Measurements from ENCODE around the gene MPST.

Gene MPST

DNA sequence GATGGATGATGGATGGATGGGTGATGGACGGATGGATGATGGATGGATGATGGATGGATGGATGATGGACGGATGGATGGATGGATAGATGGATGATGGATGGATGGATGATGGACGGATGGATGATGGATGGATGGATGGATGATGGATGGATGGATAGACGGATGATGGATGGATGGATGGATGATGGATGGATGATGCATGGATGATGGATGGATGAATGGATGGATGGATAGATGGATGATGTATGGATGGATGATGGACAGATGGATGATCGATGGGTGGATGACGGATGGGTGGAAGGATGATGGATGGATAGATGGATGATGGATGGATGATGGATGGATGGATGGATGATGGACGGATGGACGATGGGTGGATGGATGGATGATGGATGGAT lies 53.1 kb downstream of the MPST start:
- POLR2A ChIA-PET = no interaction called here
- CTCF ChIA-PET = no interaction called here
- H3K4me3 ChIP-seq (ENCODE audit: low read depth, low read length) = no peak overlapping the region
- TF ChIP-seq, protein P1, sequence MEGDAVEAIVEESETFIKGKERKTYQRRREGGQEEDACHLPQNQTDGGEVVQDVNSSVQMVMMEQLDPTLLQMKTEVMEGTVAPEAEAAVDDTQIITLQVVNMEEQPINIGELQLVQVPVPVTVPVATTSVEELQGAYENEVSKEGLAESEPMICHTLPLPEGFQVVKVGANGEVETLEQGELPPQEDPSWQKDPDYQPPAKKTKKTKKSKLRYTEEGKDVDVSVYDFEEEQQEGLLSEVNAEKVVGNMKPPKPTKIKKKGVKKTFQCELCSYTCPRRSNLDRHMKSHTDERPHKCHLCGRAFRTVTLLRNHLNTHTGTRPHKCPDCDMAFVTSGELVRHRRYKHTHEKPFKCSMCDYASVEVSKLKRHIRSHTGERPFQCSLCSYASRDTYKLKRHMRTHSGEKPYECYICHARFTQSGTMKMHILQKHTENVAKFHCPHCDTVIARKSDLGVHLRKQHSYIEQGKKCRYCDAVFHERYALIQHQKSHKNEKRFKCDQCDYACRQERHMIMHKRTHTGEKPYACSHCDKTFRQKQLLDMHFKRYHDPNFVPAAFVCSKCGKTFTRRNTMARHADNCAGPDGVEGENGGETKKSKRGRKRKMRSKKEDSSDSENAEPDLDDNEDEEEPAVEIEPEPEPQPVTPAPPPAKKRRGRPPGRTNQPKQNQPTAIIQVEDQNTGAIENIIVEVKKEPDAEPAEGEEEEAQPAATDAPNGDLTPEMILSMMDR (IDR thresholded peaks at IDR 0.05; ENCODE audit: insufficient read depth, low read length, missing control alignments) = no peak
- DNase-seq (ENCODE audit: low read depth, low spot score) = no peak

DNA sequence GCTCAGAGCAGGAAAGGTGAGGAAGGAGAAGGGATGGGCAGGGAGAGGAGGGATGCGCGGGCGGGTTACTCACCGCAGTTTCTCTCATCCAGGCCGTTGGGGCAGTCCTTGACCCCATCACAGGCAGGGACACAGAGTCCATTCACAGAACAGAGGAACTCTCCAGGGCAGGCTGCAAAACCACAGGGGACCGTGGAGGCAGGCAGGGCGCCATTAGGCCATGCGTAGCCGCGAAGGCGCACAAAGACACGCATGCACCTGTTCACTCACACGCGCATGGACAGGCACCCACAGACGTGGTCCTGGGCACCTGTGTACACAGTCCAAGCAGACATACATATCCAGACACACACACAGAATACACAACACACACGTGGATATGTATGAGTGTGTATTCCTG lies 55.0 kb downstream of the MPST start:
- ChIA-PET POLR2A (no interaction called here), CTCF (no interaction called here)
- TF ChIP-seq, protein P1 (IDR thresholded peaks at IDR 0.05; ENCODE audit: insufficient read depth, low read length, missing control alignments) = no peak
- no peak overlapping the region for H3K4me3 ChIP-seq (ENCODE audit: low read depth, low read length)
- no peak for DNase-seq (ENCODE audit: low read depth, low spot score)

DNA sequence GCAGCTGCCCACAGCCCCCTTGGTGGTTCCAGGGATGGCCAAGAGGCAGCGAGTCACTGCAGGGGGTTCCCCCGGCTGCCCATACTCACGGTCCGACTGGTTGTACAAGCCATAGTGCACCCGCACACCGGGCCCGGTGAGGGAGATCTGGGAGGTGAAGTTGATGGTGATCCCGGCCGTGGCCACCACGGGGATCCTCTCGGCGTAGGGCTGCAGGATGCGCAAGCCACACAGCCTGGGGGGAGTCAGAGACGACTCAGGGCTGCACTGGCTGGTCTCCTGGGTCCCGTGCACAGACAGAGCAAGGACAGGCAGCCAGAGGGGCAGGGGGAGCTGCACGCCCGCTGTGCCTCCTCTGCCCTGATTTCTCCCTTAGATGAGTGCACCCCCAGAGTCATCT lies 55.5 kb downstream of the MPST start:
- TF ChIP-seq, protein P1 (IDR thresholded peaks at IDR 0.05; ENCODE audit: insufficient read depth, low read length, missing control alignments) = no peak
- ChIA-PET POLR2A (no interaction called here), CTCF (interaction anchor here (1.3 to 2.5 kb wide), 2 partner anchors 9 to 89 kb away, joined by 4 to 12 read pairs; no protein-coding TSS in a partner anchor)

DNA sequence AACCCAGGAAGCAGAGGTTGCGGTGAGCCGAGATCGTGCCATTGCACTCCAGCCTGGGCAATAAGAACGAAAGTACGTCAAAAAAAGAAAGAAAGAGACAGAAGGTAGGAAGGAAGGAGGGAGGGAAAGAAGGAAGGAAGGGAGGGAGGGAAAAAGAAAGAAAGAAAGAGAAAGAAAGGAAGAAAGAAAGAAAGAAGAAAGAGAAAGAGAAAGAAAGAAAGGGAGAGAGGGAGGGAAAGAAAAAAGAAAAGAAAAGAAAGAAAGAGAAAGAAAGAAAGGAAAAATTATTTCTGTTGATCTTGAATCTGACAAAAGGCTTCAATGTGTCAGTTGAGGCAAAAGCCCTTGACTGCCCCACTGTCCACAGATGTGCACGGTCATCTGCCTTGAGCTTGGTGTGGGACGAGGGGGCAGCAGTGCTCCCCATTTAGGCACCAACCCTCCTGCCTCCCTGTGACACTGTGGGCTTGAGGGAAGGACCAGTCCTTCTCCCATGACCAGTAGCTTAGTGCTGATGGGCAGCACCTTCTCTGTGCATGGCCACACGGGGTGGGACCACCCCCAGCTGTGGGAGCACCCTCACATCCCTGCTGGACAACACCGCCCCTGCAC lies 56.4 kb downstream of the MPST start:
- CTCF ChIA-PET = interaction anchor here (0.5 to 2.5 kb wide), 13 partner anchors 9 to 183 kb away, joined by 3 to 26 read pairs (median 4); no protein-coding TSS in a partner anchor
- DNase-seq (ENCODE audit: low read depth, low spot score) = no peak
- TF ChIP-seq, protein P1 (IDR thresholded peaks at IDR 0.05; ENCODE audit: insufficient read depth, low read length, missing control alignments) = no peak
- POLR2A ChIA-PET = no interaction called here
- no peak overlapping the region for H3K4me3 ChIP-seq (ENCODE audit: low read depth, low read length)

More for the DNA sequence above, 55.5 kb downstream of the MPST start:
- no peak overlapping the region for H3K4me3 ChIP-seq (ENCODE audit: low read depth, low read length)
- no peak for DNase-seq (ENCODE audit: low read depth, low spot score)

DNA sequence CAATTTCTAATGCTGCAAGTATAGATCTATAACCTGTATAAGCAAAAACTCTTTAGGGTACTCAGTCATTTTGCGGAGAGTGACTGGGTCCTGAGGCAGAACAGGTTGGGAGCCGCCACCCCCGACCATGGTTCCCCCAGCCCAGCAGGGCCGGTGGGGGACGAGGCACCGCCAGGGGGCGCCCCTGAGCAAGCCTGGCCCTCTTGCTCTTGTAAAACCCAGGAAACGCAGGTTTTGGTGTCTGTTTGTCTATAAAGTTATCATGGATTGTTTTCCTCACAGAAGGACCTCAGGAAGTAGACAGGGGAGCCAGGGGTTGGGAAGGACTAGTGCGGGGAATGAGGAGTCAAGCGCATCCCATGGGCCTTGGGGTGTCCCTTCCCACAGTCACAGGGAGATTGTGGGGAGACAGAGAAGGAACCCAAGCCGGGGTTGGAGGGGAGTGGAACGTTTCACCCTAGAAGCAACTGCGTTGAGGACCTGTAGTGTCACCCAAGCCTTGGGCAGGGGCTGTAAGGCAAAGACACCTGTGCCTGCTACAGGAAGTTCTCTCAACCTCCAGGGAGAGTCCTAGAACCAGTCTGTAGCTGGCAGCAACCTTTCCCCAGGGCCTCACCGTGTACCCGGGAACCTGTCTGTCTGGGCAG lies 58.4 kb downstream of the MPST start:
- no peak overlapping the region for H3K4me3 ChIP-seq (ENCODE audit: low read depth, low read length)
- TF ChIP-seq, protein P1 (IDR thresholded peaks at IDR 0.05; ENCODE audit: insufficient read depth, low read length, missing control alignments) = peak; percentile 96
- DNase-seq (ENCODE audit: low read depth, low spot score) = no peak
- CTCF ChIA-PET = interaction anchor here (0.7 to 2.1 kb wide), 11 partner anchors 9 to 122 kb away, joined by 3 to 26 read pairs (median 3); no protein-coding TSS in a partner anchor
- POLR2A ChIA-PET = no interaction called here

DNA sequence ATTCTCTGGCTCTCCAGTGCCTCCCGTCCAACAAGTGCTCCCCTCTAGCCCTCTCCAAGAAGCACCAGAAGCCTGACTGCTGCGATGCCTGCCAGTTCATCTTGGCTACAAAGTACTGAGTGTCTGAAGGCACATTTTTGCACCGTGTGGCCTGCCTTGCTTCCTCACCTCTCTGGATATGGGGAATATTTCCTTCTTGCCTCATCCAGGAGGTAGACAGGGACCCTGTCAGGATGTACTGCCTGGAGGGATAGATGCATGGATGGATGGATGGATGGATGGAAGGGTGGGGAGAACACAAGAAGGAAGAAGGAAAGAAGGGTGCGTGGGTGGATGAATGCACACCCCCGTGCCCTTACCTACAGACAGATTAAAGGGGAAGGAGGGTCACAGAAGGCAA lies 59.6 kb downstream of the MPST start:
- no peak for DNase-seq (ENCODE audit: low read depth, low spot score)
- POLR2A ChIA-PET = no interaction called here
- CTCF ChIA-PET = interaction anchor here (0.8 to 1.5 kb wide), 7 partner anchors 9 to 121 kb away, joined by 3 to 11 read pairs (median 5); no protein-coding TSS in a partner anchor
- TF ChIP-seq, protein P1 (IDR thresholded peaks at IDR 0.05; ENCODE audit: insufficient read depth, low read length, missing control alignments) = no peak
- no peak overlapping the region for H3K4me3 ChIP-seq (ENCODE audit: low read depth, low read length)
